ENCODE data around the gene EFHC1. TPM values are rescaled to one million over a fixed set of nuclear protein-coding genes. Genes with fewer than 3 reads are reported as not detected.

The EFHC1 gene
- total RNA-seq, 4 donors from 2014 or later = 17.1 to 28.4 (median 19.5) TPM

DNA sequence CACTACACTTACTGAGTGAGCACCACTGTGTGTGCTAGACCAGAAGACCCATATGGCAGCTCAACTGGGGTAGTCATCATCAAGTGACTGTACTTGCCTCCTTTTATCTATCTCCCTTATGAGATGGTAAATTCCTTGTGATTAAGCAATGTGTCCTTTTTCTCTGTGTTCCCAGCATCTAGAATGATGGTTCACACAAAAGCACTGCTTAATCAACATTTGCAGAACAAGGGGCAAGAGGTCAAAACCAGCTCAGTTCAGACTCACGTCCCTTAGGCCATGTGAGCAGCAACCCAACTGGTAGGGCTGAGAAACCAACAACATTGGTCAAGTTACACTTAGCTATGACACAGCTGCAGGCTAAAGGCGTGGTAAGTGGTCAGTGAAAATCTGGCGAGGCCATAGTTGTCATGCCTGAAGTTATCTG is 146.7 kb downstream of the EFHC1 start:
- intact Hi-C loops (cut with DNase I; ENCODE audit: low total_unique reads) = loop anchor here (5.0 kb wide), 1 partner anchor 45 kb away; no protein-coding TSS in a partner anchor
- peaks cover 0 to 54% (median 34%) of the 10 kb centered on the region in 4 donors for H3K4me1 ChIP-seq
- no peaks in the 10 kb centered on the region for H3K36me3 ChIP-seq
- no peak for DNase-seq
- H3K9me3 ChIP-seq = no peaks in the 10 kb centered on the region
- in situ Hi-C loops (cut with MboI; ENCODE audit: low pct_ligation_motif_present in 1 of 4, low pct_unique_long_range_greater_than_20kb in 1 of 4, low sequenced_read_pairs in 3 of 4) = no loop called here
- TF ChIP-seq POLR2A (IDR thresholded peaks at IDR 0.05) (no peak), CTCF (IDR thresholded peaks at IDR 0.05) (no peak), EP300 (IDR thresholded peaks at IDR 0.05; ENCODE audit: low read depth) (no peak), POLR2AphosphoS5 (IDR thresholded peaks at IDR 0.05) (peak in 1 of 3 donors; percentile 11)
- WGBS, 2 donors (ENCODE audit: low coverage in 1 of 2) = 75 to 83% methylated on average over 3 of the region's 3 CpGs
- H3K27ac ChIP-seq = peak overlapping the region in 2 of 4 donors; percentile 36 to 50
- H3K27me3 ChIP-seq = no peaks in the 10 kb centered on the region
- no peak overlapping the region for H3K4me3 ChIP-seq

GRCh38 chr6:52568320-52568719 is 148.2 kb downstream of the EFHC1 start:
- Histone ChIP-seq H3K27ac (peak overlapping the region in 1 of 4 donors; percentile 14), H3K4me1 (peaks cover 3 to 61% (median 42%) of the 10 kb centered on the region in 4 donors), H3K36me3 (no peaks in the 10 kb centered on the region), H3K4me3 (no peak overlapping the region), H3K9me3 (no peaks in the 10 kb centered on the region), H3K27me3 (no peaks in the 10 kb centered on the region)
- 56 to 91% methylated on average over 2 to 4 of the region's 4 CpGs for WGBS, 2 donors (ENCODE audit: low coverage in 1 of 2)
- no peak for DNase-seq
- intact Hi-C loops (cut with DNase I; ENCODE audit: low total_unique reads) (loop anchor here (5.0 kb wide), 1 partner anchor 46 kb away; no protein-coding TSS in a partner anchor), in situ Hi-C loops (cut with MboI; ENCODE audit: low pct_ligation_motif_present in 1 of 4, low pct_unique_long_range_greater_than_20kb in 1 of 4, low sequenced_read_pairs in 3 of 4) (no loop called here)
- TF ChIP-seq POLR2A (IDR thresholded peaks at IDR 0.05) (no peak), CTCF (IDR thresholded peaks at IDR 0.05) (no peak), EP300 (IDR thresholded peaks at IDR 0.05; ENCODE audit: low read depth) (no peak), POLR2AphosphoS5 (IDR thresholded peaks at IDR 0.05) (no peak)

DNA sequence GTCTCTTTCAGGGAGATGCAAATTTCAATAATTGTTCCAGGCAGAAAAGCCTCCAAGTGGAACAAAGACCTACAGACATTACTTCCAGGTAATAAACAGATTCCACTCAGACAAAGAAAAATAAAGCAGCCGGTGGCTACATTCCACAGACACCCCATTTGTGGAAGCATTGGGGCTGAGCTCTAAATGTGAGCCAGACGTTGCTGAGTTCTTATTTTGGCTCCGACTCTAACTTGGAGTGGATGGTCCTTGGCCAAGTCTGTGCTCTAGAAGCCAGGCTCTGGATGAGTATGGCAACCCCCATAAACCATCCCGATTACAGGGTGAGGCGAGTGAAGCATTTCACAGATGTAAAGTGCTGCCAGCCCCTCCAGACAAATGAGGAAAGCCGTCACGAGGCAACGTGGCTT is 150.2 kb downstream of the EFHC1 start:
- no peak overlapping the region for H3K4me3 ChIP-seq
- H3K27ac ChIP-seq = peak overlapping the region; percentile 9 to 71 (median 54)
- DNase-seq = peak; percentile 33
- TF ChIP-seq POLR2AphosphoS5 (IDR thresholded peaks at IDR 0.05) (peak in 2 of 3 donors; percentile 6 to 28), POLR2A (IDR thresholded peaks at IDR 0.05) (no peak)
- intact Hi-C loops (cut with DNase I; ENCODE audit: low total_unique reads) = no loop called here
- H3K9me3 ChIP-seq = no peaks in the 10 kb centered on the region
- H3K27me3 ChIP-seq = no peaks in the 10 kb centered on the region
- no peaks in the 10 kb centered on the region for H3K36me3 ChIP-seq
- WGBS, 2 donors (ENCODE audit: low coverage in 1 of 2) = 36 to 44% methylated on average over 3 to 8 of the region's 8 CpGs
- peaks cover 16 to 72% (median 60%) of the 10 kb centered on the region in 4 donors for H3K4me1 ChIP-seq
- in situ Hi-C loops (cut with MboI; ENCODE audit: low pct_ligation_motif_present in 1 of 4, low pct_unique_long_range_greater_than_20kb in 1 of 4, low sequenced_read_pairs in 3 of 4) = no loop called here

- H3K4me1 ChIP-seq = peaks cover 16 to 74% (median 66%) of the 10 kb centered on the region in 4 donors
- H3K27ac ChIP-seq = peak overlapping the region; percentile 9 to 71 (median 54)
- WGBS, 2 donors (ENCODE audit: low coverage in 1 of 2) = 74 to 86% methylated on average over 9 to 10 of the region's 10 CpGs
These were observed 151.1 kb downstream of the EFHC1 start for GRCh38 chr6:52571099-52571755.

More at GRCh38 chr6:52571099-52571755, 151.1 kb downstream of the EFHC1 start:
- DNase-seq = no peak
- intact Hi-C loops (cut with DNase I; ENCODE audit: low total_unique reads) (no loop called here), in situ Hi-C loops (cut with MboI; ENCODE audit: low pct_ligation_motif_present in 1 of 4, low pct_unique_long_range_greater_than_20kb in 1 of 4, low sequenced_read_pairs in 3 of 4) (no loop called here)
- no peaks in the 10 kb centered on the region for H3K27me3 ChIP-seq
- TF ChIP-seq CTCF (IDR thresholded peaks at IDR 0.05) (no peak), POLR2A (IDR thresholded peaks at IDR 0.05) (no peak), EP300 (IDR thresholded peaks at IDR 0.05; ENCODE audit: low read depth) (no peak), POLR2AphosphoS5 (IDR thresholded peaks at IDR 0.05) (no peak)
- no peaks in the 10 kb centered on the region for H3K9me3 ChIP-seq
- no peaks in the 10 kb centered on the region for H3K36me3 ChIP-seq
- no peak overlapping the region for H3K4me3 ChIP-seq

Data from transverse colon (tissue), 4 donors.